Testis (tissue), 2 donors: ENCODE results near the gene CPNE9.

ENCODE experiments used
- POLR2A ChIP-seq: fragments of 450-650 bp; IDR thresholded peaks from one replicate; pipeline ENCODE4 v1.6.1; 2017; ENCODE audit warnings: antibody characterized with exemption, mild to moderate bottlenecking, moderate library complexity
- TF ChIP-seq, protein P1 (sequence below), 3 experiments: fragments of 450-650 bp in 2 of 3; fragments of 200-600 bp in 1 of 3; sonication (generic) in 1 of 3; IDR thresholded peaks; one replicate each; pipeline ENCODE4 v1.5.1; 2016 to 2019; ENCODE audit warnings: antibody characterized with exemption in 3 of 3, mild to moderate bottlenecking in 2 of 3, moderate library complexity in 1 of 3

DNA sequence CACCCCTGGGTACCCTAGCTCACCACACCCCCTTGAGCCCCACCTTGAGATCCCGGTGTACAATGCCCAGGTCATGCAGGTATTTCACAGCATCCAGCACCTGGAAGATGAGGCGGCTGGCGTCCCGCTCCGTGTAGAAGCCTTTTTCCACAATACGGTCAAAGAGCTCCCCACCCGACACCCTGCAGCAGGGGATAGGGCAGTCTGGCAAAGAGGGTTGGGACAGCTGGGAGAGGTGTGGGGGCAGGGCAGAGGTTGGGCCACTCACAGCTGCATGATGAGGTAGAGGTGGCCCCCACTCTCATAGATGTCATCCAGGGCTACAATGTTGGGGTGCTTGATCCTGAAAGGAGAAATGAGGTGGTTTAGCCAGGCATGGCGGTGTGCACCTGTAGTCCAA, 59.2 kb downstream of the CPNE9 start:
- TF ChIP-seq, protein P1, sequence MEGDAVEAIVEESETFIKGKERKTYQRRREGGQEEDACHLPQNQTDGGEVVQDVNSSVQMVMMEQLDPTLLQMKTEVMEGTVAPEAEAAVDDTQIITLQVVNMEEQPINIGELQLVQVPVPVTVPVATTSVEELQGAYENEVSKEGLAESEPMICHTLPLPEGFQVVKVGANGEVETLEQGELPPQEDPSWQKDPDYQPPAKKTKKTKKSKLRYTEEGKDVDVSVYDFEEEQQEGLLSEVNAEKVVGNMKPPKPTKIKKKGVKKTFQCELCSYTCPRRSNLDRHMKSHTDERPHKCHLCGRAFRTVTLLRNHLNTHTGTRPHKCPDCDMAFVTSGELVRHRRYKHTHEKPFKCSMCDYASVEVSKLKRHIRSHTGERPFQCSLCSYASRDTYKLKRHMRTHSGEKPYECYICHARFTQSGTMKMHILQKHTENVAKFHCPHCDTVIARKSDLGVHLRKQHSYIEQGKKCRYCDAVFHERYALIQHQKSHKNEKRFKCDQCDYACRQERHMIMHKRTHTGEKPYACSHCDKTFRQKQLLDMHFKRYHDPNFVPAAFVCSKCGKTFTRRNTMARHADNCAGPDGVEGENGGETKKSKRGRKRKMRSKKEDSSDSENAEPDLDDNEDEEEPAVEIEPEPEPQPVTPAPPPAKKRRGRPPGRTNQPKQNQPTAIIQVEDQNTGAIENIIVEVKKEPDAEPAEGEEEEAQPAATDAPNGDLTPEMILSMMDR (IDR thresholded peaks at IDR 0.05): no peak
- no peak for TF ChIP-seq POLR2A
